Measurements from ENCODE around the gene ITGA11. TPM values are rescaled to one million over a fixed set of nuclear protein-coding genes. Genes with fewer than 3 reads are reported as not detected.

ITGA11 gene
- total RNA-seq, 2 donors from 2014 or later = 0.99 to 1.0 TPM

- TF ChIP-seq CTCF (IDR thresholded peaks at IDR 0.05) = no peak
- no peak for TF ChIP-seq POLR2A (IDR thresholded peaks at IDR 0.05)
- no peaks in the 10 kb centered on the region for H3K4me1 ChIP-seq
- intact Hi-C loops (cut with DNase I) = no loop called here
- no peak overlapping the region for H3K4me3 ChIP-seq
- DNase-seq (peak in 1 of 4 donors; percentile 45), ATAC-seq (peak; percentile 45)
- 61 to 64% methylated on average over 12 of the region's 12 CpGs for WGBS, 2 donors
- no peaks in the 10 kb centered on the region for H3K36me3 ChIP-seq (replicated peaks in 1 of 2; ENCODE audit: insufficient read depth in 1 of 2, low read depth in 2 of 2)
- H3K27me3 ChIP-seq = no peaks in the 10 kb centered on the region
- H3K9me3 ChIP-seq = no peaks in the 10 kb centered on the region
- H3K27ac ChIP-seq = no peak overlapping the region
These were observed 47.4 kb upstream of the ITGA11 start for GRCh38 chr15:68479406-68479805.

GRCh38 chr15:68478853-68479252, 46.9 kb upstream of the ITGA11 start:
- intact Hi-C loops (cut with DNase I) = no loop called here

GRCh38 chr15:68475449-68475848, 43.5 kb upstream of the ITGA11 start:
- TF ChIP-seq POLR2A (IDR thresholded peaks at IDR 0.05) = no peak
- TF ChIP-seq CTCF (IDR thresholded peaks at IDR 0.05) = no peak
- no peak overlapping the region for H3K27ac ChIP-seq
- H3K4me1 ChIP-seq = peaks cover 6% of the 10 kb centered on the region
- H3K4me3 ChIP-seq = no peak overlapping the region
- ATAC-seq (no peak), DNase-seq (no peak)
- H3K36me3 ChIP-seq (replicated peaks in 1 of 2; ENCODE audit: insufficient read depth in 1 of 2, low read depth in 2 of 2) = no peaks in the 10 kb centered on the region
- intact Hi-C loops (cut with DNase I) = no loop called here
- no peaks in the 10 kb centered on the region for H3K9me3 ChIP-seq
- no peaks in the 10 kb centered on the region for H3K27me3 ChIP-seq

More at GRCh38 chr15:68478853-68479252, 46.9 kb upstream of the ITGA11 start:
- WGBS, 2 donors = 89 to 93% methylated on average over 4 of the region's 4 CpGs
- H3K4me1 ChIP-seq = no peaks in the 10 kb centered on the region
- no peaks in the 10 kb centered on the region for H3K36me3 ChIP-seq (replicated peaks in 1 of 2; ENCODE audit: insufficient read depth in 1 of 2, low read depth in 2 of 2)
- no peak overlapping the region for H3K27ac ChIP-seq
- TF ChIP-seq CTCF (IDR thresholded peaks at IDR 0.05) (no peak), POLR2A (IDR thresholded peaks at IDR 0.05) (no peak)
- H3K4me3 ChIP-seq = no peak overlapping the region
- ATAC-seq (no peak), DNase-seq (no peak)
- no peaks in the 10 kb centered on the region for H3K9me3 ChIP-seq
- no peaks in the 10 kb centered on the region for H3K27me3 ChIP-seq

- ATAC-seq (peak; percentile 74), DNase-seq (peak; percentile 40 to 81 (median 67))
- Histone ChIP-seq H3K36me3 (replicated peaks in 1 of 2; ENCODE audit: insufficient read depth in 1 of 2, low read depth in 2 of 2) (no peaks in the 10 kb centered on the region), H3K4me1 (peaks cover 17% of the 10 kb centered on the region), H3K27me3 (no peaks in the 10 kb centered on the region), H3K27ac (no peak overlapping the region), H3K9me3 (no peaks in the 10 kb centered on the region), H3K4me3 (no peak overlapping the region)
- WGBS, 2 donors = 28 to 35% methylated on average over 5 of the region's 5 CpGs
- intact Hi-C loops (cut with DNase I) = no loop called here
- TF ChIP-seq CTCF (IDR thresholded peaks at IDR 0.05) = no peak
- TF ChIP-seq POLR2A (IDR thresholded peaks at IDR 0.05) = no peak
These were observed 39.6 kb upstream of the ITGA11 start for GRCh38 chr15:68471541-68471940.

- no peak for ATAC-seq
- TF ChIP-seq CTCF (IDR thresholded peaks at IDR 0.05) (no peak), POLR2A (IDR thresholded peaks at IDR 0.05) (no peak)
These were observed 39.0 kb upstream of the ITGA11 start for GRCh38 chr15:68470976-68471375.

More at GRCh38 chr15:68470976-68471375, 39.0 kb upstream of the ITGA11 start:
- Histone ChIP-seq H3K36me3 (replicated peaks in 1 of 2; ENCODE audit: insufficient read depth in 1 of 2, low read depth in 2 of 2) (no peaks in the 10 kb centered on the region), H3K4me3 (no peak overlapping the region), H3K27me3 (no peaks in the 10 kb centered on the region), H3K9me3 (no peaks in the 10 kb centered on the region), H3K4me1 (peaks cover 17% of the 10 kb centered on the region), H3K27ac (no peak overlapping the region)
- intact Hi-C loops (cut with DNase I) = no loop called here
- no peak for DNase-seq
- WGBS, 2 donors = 78 to 92% methylated on average over 5 of the region's 5 CpGs
